Astrocyte (in vitro differentiated cells and primary cell): ENCODE data around the gene RPL28. TPM values are rescaled to one million over a fixed set of nuclear protein-coding genes. Genes with fewer than 3 reads are reported as not detected.

Experiments used
- DNase-seq: peaks from one replicate; pipeline ENCODE4 v3.0.0-alpha.2; 2010; ENCODE audit warnings: low read depth
- FAIRE-seq: peaks from 2 replicates; lab custom pipeline; 2011; peaks lifted over from hg19 to GRCh38; lab: Jason Lieb, UNC
- H2AFZ ChIP-seq: 2 replicates; pipeline ENCODE4 v1.6.0; 2012; ENCODE audit warnings: low read depth, low read length, inconsistent platforms
- H3K27ac ChIP-seq: 2 replicates; pipeline ENCODE4 v1.5.1; 2011; ENCODE audit warnings: low read depth, low read length, inconsistent platforms
- H3K27me3 ChIP-seq: 2 replicates; pipeline ENCODE4 v1.6.0; 2011; ENCODE audit warnings: low read length, inconsistent platforms; ENCODE audit not compliant: insufficient read depth
- H3K36me3 ChIP-seq: 2 replicates; pipeline ENCODE4 v1.5.1; 2011; ENCODE audit warnings: low read length, inconsistent platforms; ENCODE audit not compliant: insufficient read depth
- H3K4me1 ChIP-seq: 2 replicates; pipeline ENCODE4 v1.5.1; 2011; ENCODE audit warnings: low read length, inconsistent platforms; ENCODE audit not compliant: insufficient read depth
- H3K4me2 ChIP-seq: 2 replicates; pipeline ENCODE4 v1.6.0; 2012; ENCODE audit warnings: low read length, inconsistent platforms
- H3K4me3 ChIP-seq: 2 replicates; pipeline ENCODE4 v1.5.1; 2011; ENCODE audit warnings: low read depth, mild to moderate bottlenecking, low read length, inconsistent platforms; ENCODE audit not compliant: insufficient read depth
- H3K79me2 ChIP-seq: 2 replicates; pipeline ENCODE4 v1.6.0; 2012; ENCODE audit warnings: mild to moderate bottlenecking, low read length, inconsistent platforms; ENCODE audit not compliant: insufficient read depth
- H3K9ac ChIP-seq: 2 replicates; pipeline ENCODE4 v1.6.0; 2012; ENCODE audit warnings: mild to moderate bottlenecking, low read length, inconsistent platforms
- H3K9me3 ChIP-seq: 2 replicates; pipeline ENCODE4 v1.5.1; 2012; ENCODE audit warnings: low read depth, mild to moderate bottlenecking, low read length, inconsistent platforms; ENCODE audit not compliant: insufficient read depth
- H4K20me1 ChIP-seq: 2 replicates; pipeline ENCODE4 v1.6.0; 2012; ENCODE audit warnings: low read length, inconsistent platforms; ENCODE audit not compliant: insufficient read depth
- H3K27ac Mint-ChIP-seq: one replicate; pipeline ENCODE4 v1.8.0; 2021; ENCODE audit warnings: mild to moderate bottlenecking, mixed read lengths; ENCODE audit not compliant: unreplicated experiment
- H3K27me3 Mint-ChIP-seq: one replicate; pipeline ENCODE4 v1.8.0; 2021; ENCODE audit warnings: low read depth, mixed read lengths; ENCODE audit not compliant: unreplicated experiment
- H3K36me3 Mint-ChIP-seq: one replicate; pipeline ENCODE4 v1.8.0; 2021; ENCODE audit warnings: low read depth, mixed read lengths; ENCODE audit not compliant: unreplicated experiment
- H3K4me1 Mint-ChIP-seq: one replicate; pipeline ENCODE4 v1.8.0; 2021; ENCODE audit warnings: low read depth, mixed read lengths; ENCODE audit not compliant: unreplicated experiment
- H3K4me3 Mint-ChIP-seq: one replicate; pipeline ENCODE4 v1.8.0; 2021; ENCODE audit warnings: mild to moderate bottlenecking, moderate library complexity, mixed read lengths; ENCODE audit not compliant: unreplicated experiment
- H3K9me3 Mint-ChIP-seq: one replicate; pipeline ENCODE4 v1.8.0; 2021; ENCODE audit warnings: mild to moderate bottlenecking, mixed read lengths; ENCODE audit not compliant: unreplicated experiment
- EZH2 ChIP-seq: IDR thresholded peaks from 2 replicates; pipeline ENCODE4 v1.6.1; 2012; ENCODE audit warnings: mild to moderate bottlenecking, low read length, inconsistent platforms; ENCODE audit not compliant: insufficient read depth
- total RNA-seq: library from RNA; stranded (reverse); gene quantifications from 2 replicates; pipeline ENCODE4 v1.2.1, GENCODE V29; 2021
- TF ChIP-seq, protein P1 (sequence below): IDR thresholded peaks from 2 replicates; pipeline ENCODE4 v1.5.1; 2011; ENCODE audit warnings: low read depth, mild to moderate bottlenecking, inconsistent platforms, low read length, moderate library complexity; ENCODE audit not compliant: insufficient read depth

RPL28 gene
- total RNA-seq, 1 donor from 2014 or later: 2,072 TPM

DNA sequence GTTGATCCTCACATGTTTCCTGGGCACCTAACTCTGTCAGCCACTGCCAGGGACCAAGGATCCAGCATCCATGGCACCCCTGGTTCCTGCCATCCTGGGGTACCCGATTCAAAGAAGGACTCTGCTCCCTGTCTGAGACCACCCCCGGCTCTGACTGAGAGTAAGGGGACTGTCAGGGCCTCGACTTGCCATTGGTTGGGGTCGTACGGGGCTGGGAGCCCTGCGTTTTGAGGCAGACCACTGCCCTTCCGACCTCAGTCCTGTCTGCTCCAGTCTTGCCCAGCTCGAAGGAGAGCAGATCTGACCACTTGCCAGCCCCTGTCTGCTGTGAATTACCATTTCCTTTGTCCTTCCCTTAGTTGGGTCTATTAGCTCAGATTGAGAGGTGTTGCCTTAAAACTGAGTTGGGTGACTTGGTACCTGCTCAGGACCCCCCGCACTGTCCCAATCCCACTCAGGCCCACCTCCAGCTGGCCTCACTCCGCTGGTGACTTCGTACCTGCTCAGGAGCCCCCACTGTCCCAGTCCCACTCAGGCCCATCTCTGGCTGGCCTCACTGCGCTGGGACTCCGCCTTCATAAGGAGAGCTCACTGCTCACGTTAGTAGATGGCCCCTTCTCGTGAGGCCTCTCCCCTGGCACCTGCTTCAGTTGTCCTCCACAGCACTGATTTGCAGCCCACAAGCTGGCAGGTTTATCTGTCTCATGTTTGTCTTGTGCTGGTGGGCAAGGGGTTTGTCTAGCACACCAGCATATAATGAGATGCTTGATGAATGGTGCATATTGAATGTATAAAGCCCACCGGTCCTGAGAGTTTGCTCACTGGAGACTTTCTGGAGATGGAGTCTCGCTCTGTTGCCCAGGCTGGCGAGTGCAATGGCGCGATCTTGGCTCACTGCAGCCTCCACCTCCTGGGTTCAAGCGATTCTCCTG lies 3.9 kb downstream of the RPL28 start:
- FAIRE-seq (no peak), DNase-seq (no peak)
- no peak for TF ChIP-seq EZH2
- TF ChIP-seq, protein P1, sequence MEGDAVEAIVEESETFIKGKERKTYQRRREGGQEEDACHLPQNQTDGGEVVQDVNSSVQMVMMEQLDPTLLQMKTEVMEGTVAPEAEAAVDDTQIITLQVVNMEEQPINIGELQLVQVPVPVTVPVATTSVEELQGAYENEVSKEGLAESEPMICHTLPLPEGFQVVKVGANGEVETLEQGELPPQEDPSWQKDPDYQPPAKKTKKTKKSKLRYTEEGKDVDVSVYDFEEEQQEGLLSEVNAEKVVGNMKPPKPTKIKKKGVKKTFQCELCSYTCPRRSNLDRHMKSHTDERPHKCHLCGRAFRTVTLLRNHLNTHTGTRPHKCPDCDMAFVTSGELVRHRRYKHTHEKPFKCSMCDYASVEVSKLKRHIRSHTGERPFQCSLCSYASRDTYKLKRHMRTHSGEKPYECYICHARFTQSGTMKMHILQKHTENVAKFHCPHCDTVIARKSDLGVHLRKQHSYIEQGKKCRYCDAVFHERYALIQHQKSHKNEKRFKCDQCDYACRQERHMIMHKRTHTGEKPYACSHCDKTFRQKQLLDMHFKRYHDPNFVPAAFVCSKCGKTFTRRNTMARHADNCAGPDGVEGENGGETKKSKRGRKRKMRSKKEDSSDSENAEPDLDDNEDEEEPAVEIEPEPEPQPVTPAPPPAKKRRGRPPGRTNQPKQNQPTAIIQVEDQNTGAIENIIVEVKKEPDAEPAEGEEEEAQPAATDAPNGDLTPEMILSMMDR: no peak
- H3K36me3 Mint-ChIP-seq: peaks cover 24% of the 10 kb centered on the region
- H3K36me3 ChIP-seq: peaks cover 30% of the 10 kb centered on the region
- peak overlapping the region; percentile 97 for H3K4me2 ChIP-seq
- no peaks in the 10 kb centered on the region for H3K9me3 ChIP-seq
- no peaks in the 10 kb centered on the region for H3K9me3 Mint-ChIP-seq
- peak overlapping the region; percentile 41 for H3K27ac Mint-ChIP-seq
- peaks cover 43% of the 10 kb centered on the region for H3K4me1 Mint-ChIP-seq
- H3K27ac ChIP-seq: no peak overlapping the region
- peak overlapping the region; percentile 47 for H3K4me3 Mint-ChIP-seq
- H3K27me3 Mint-ChIP-seq: no peaks in the 10 kb centered on the region
- H3K4me1 ChIP-seq: peaks cover 44% of the 10 kb centered on the region
- H3K9ac ChIP-seq: peak overlapping the region; percentile 98
- no peak overlapping the region for H2AFZ ChIP-seq
- peaks cover 50% of the 10 kb centered on the region for H3K79me2 ChIP-seq
- H3K4me3 ChIP-seq: no peak overlapping the region
- peaks cover 76% of the 10 kb centered on the region for H4K20me1 ChIP-seq
- no peaks in the 10 kb centered on the region for H3K27me3 ChIP-seq

- no peaks in the 10 kb centered on the region for H3K9me3 Mint-ChIP-seq
- Histone ChIP-seq H3K36me3 (peaks cover 30% of the 10 kb centered on the region), H3K4me2 (peak overlapping the region; percentile 97), H3K4me1 (peaks cover 39% of the 10 kb centered on the region), H3K27me3 (no peaks in the 10 kb centered on the region), H3K79me2 (peaks cover 50% of the 10 kb centered on the region), H3K27ac (no peak overlapping the region), H4K20me1 (peaks cover 76% of the 10 kb centered on the region), H3K9me3 (no peaks in the 10 kb centered on the region), H3K4me3 (no peak overlapping the region), H2AFZ (no peak overlapping the region), H3K9ac (no peak overlapping the region)
- FAIRE-seq (no peak), DNase-seq (no peak)
- H3K27ac Mint-ChIP-seq: peak overlapping the region; percentile 51
- no peak for TF ChIP-seq EZH2
- TF ChIP-seq, protein P1: no peak
- H3K36me3 Mint-ChIP-seq: peaks cover 24% of the 10 kb centered on the region
- no peaks in the 10 kb centered on the region for H3K27me3 Mint-ChIP-seq
- H3K4me3 Mint-ChIP-seq: peak overlapping the region; percentile 58
- H3K4me1 Mint-ChIP-seq: peaks cover 42% of the 10 kb centered on the region
Measured at GRCh38 chr19:55390461-55390880, 4.7 kb downstream of the RPL28 start.

DNA sequence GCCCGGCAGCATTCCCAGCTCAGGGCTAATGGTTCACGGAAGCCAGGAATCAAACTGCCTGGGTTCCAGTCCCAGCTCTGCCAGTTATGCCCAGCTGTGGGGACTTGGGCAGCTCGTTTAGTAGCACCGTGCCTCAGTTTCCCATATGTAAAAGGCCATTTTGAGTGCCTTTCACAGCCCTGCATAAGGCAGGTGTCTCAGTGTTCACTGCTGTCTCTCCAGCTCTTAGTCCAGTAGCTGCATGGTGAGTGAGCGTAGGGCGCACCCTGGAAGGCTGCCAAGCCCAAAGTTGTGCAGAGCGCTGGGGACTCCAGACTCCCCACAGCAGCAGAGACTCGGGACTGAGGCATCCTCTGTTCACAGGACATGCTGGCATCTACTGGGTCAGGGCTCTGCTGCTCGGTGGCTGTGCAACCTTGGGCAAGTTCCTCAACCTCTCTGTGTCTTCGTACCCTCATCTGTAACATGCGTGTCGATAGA lies 5.5 kb downstream of the RPL28 start:
- Histone ChIP-seq H3K27me3 (no peaks in the 10 kb centered on the region), H3K27ac (no peak overlapping the region), H3K4me3 (no peak overlapping the region), H3K4me1 (peaks cover 39% of the 10 kb centered on the region), H2AFZ (no peak overlapping the region), H3K79me2 (peaks cover 44% of the 10 kb centered on the region), H3K4me2 (no peak overlapping the region), H3K9ac (no peak overlapping the region), H3K36me3 (peaks cover 30% of the 10 kb centered on the region), H4K20me1 (peaks cover 72% of the 10 kb centered on the region), H3K9me3 (no peaks in the 10 kb centered on the region)
- DNase-seq (no peak), FAIRE-seq (no peak)
- H3K4me3 Mint-ChIP-seq: peak overlapping the region; percentile 34
- H3K36me3 Mint-ChIP-seq: peaks cover 24% of the 10 kb centered on the region
- TF ChIP-seq, protein P1: no peak
- TF ChIP-seq EZH2: no peak
- no peaks in the 10 kb centered on the region for H3K9me3 Mint-ChIP-seq
- H3K4me1 Mint-ChIP-seq: peaks cover 42% of the 10 kb centered on the region
- H3K27me3 Mint-ChIP-seq: no peaks in the 10 kb centered on the region
- no peak overlapping the region for H3K27ac Mint-ChIP-seq
